OCI-LY7 (cell line): ENCODE measurements around the gene GRXCR2.

ENCODE experiments used
- CTCF ChIP-seq: fragments of 200-600 bp; sonication (generic); conservative IDR thresholded peaks from 2 replicates; pipeline ENCODE4 v1.5.1; 2014; ENCODE audit warnings: mild to moderate bottlenecking, antibody characterized with exemption, low read length, moderate library complexity, mixed read lengths
- EZH2phosphoT487 ChIP-seq: fragments of 200-600 bp; sonication (generic); IDR thresholded peaks from 2 replicates; pipeline ENCODE4 v1.6.1; 2018; ENCODE audit warnings: low read depth, borderline replicate concordance, mild to moderate bottlenecking, mixed run types, antibody characterized with exemption, low read length, moderate library complexity, mixed read lengths

- no peak for TF ChIP-seq CTCF
- TF ChIP-seq EZH2phosphoT487, result no peak
Observed at GRCh38 chr5:145904743-145905142, 31.9 kb upstream of the GRXCR2 start.
